ENCODE data around the gene SDK1. TPM values are rescaled to one million over a fixed set of nuclear protein-coding genes. Genes with fewer than 3 reads are reported as not detected.

SDK1 gene
- total and polyA plus RNA-seq, 8 donors: 1.6 to 11.2 (median 6.6) TPM

GRCh38 chr7:4124556-4125477 lies 823.8 kb downstream of the SDK1 start:
- no peaks in the 10 kb centered on the region for H3K27me3 ChIP-seq
- H3K27ac ChIP-seq: no peak overlapping the region
- peaks cover 5 to 16% (median 11%) of the 10 kb centered on the region in 4 donors for H3K9me3 ChIP-seq
- no peak for DNase-seq
- peaks cover 0 to 5% (median 0%) of the 10 kb centered on the region in 4 donors for H3K36me3 ChIP-seq
- H3K4me3 ChIP-seq: no peak overlapping the region
- WGBS, 5 donors: 85 to 95% (median 93%) methylated on average over 5 of the region's 5 CpGs
- TF ChIP-seq POLR2AphosphoS5 (IDR thresholded peaks at IDR 0.05) (no peak), POLR2A (IDR thresholded peaks at IDR 0.05) (no peak)
- H3K4me1 ChIP-seq: no peaks in the 10 kb centered on the region
- intact Hi-C loops (cut with DNase I; ENCODE audit: low total_unique reads): no loop called here

GRCh38 chr7:4127909-4128560 lies 827.0 kb downstream of the SDK1 start:
- Histone ChIP-seq H3K27ac (no peak overlapping the region), H3K4me3 (no peak overlapping the region), H3K36me3 (peaks cover 0 to 5% (median 0%) of the 10 kb centered on the region in 4 donors), H3K27me3 (no peaks in the 10 kb centered on the region), H3K4me1 (no peaks in the 10 kb centered on the region), H3K9me3 (no peaks in the 10 kb centered on the region)
- intact Hi-C loops (cut with DNase I; ENCODE audit: low total_unique reads): no loop called here
- DNase-seq: no peak
- TF ChIP-seq, protein P1, sequence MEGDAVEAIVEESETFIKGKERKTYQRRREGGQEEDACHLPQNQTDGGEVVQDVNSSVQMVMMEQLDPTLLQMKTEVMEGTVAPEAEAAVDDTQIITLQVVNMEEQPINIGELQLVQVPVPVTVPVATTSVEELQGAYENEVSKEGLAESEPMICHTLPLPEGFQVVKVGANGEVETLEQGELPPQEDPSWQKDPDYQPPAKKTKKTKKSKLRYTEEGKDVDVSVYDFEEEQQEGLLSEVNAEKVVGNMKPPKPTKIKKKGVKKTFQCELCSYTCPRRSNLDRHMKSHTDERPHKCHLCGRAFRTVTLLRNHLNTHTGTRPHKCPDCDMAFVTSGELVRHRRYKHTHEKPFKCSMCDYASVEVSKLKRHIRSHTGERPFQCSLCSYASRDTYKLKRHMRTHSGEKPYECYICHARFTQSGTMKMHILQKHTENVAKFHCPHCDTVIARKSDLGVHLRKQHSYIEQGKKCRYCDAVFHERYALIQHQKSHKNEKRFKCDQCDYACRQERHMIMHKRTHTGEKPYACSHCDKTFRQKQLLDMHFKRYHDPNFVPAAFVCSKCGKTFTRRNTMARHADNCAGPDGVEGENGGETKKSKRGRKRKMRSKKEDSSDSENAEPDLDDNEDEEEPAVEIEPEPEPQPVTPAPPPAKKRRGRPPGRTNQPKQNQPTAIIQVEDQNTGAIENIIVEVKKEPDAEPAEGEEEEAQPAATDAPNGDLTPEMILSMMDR (IDR thresholded peaks at IDR 0.05): no peak
- no peak for TF ChIP-seq POLR2AphosphoS5 (IDR thresholded peaks at IDR 0.05)
- no peak for TF ChIP-seq POLR2A (IDR thresholded peaks at IDR 0.05)
- no peak for TF ChIP-seq EP300 (IDR thresholded peaks at IDR 0.05)
- WGBS, 5 donors: 89 to 94% (median 92%) methylated on average over 21 of the region's 21 CpGs

GRCh38 chr7:4129481-4130122 lies 828.5 kb downstream of the SDK1 start:
- peaks cover 0 to 5% (median 0%) of the 10 kb centered on the region in 4 donors for H3K36me3 ChIP-seq
- TF ChIP-seq, protein P1 (IDR thresholded peaks at IDR 0.05): no peak
- TF ChIP-seq EP300 (IDR thresholded peaks at IDR 0.05) (no peak), POLR2A (IDR thresholded peaks at IDR 0.05) (no peak), POLR2AphosphoS5 (IDR thresholded peaks at IDR 0.05) (no peak)
- intact Hi-C loops (cut with DNase I; ENCODE audit: low total_unique reads): no loop called here
- no peak overlapping the region for H3K27ac ChIP-seq
- WGBS, 5 donors: 89 to 90% (median 90%) methylated on average over 24 to 29 of the region's 29 CpGs
- H3K9me3 ChIP-seq: no peaks in the 10 kb centered on the region
- DNase-seq: peak in 1 of 2 donors; percentile 56
- H3K4me1 ChIP-seq: no peaks in the 10 kb centered on the region
- H3K4me3 ChIP-seq: no peak overlapping the region
- H3K27me3 ChIP-seq: no peaks in the 10 kb centered on the region

DNA sequence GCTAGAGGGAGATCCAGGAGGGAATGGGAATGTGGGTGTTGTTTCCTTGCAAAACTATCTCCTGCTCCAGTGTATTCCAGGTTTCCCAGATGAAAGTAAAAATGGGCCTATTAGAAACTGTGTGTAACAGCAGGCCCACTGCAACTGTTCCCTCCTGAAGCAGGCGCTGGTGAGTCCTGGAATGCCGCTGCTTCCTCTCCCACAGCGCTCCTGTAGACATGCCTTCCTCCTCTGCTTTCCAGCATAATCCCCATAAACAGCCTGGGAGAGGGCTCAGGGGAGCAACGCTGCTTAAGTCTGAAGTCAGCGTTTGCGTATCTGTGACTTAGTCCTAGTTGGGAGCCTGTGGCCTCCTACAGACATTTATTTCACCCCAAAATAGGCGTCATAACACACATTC lies 830.0 kb downstream of the SDK1 start:
- Histone ChIP-seq H3K36me3 (peaks cover 0 to 5% (median 0%) of the 10 kb centered on the region in 4 donors), H3K27me3 (no peaks in the 10 kb centered on the region), H3K4me3 (no peak overlapping the region), H3K4me1 (no peaks in the 10 kb centered on the region), H3K27ac (no peak overlapping the region), H3K9me3 (no peaks in the 10 kb centered on the region)
- no peak for TF ChIP-seq POLR2AphosphoS5 (IDR thresholded peaks at IDR 0.05)
- TF ChIP-seq EP300 (IDR thresholded peaks at IDR 0.05): no peak
- TF ChIP-seq POLR2A (IDR thresholded peaks at IDR 0.05): no peak
- TF ChIP-seq, protein P1 (IDR thresholded peaks at IDR 0.05): no peak
- 83 to 89% (median 87%) methylated on average over 7 of the region's 7 CpGs for WGBS, 5 donors
- DNase-seq: no peak
- intact Hi-C loops (cut with DNase I; ENCODE audit: low total_unique reads): no loop called here
